Measurements from ENCODE around the gene MACIR. TPM values are rescaled to one million over a fixed set of nuclear protein-coding genes. Genes with fewer than 3 reads are reported as not detected.

Gene MACIR
- total and polyA plus RNA-seq, 9 of the 15 experiments (the other 6 are each of a cell fraction or from before 2014, with no cell fraction given): 1.4 to 11.6 (median 9.4) TPM

GRCh38 chr5:103275851-103276250 is 17.3 kb downstream of the MACIR start:
- no peak for TF ChIP-seq NFE2 (IDR thresholded peaks at IDR 0.05; ENCODE audit: low read depth)
- TF ChIP-seq RB1 (IDR thresholded peaks at IDR 0.05; ENCODE audit: low read depth): no peak
- TF ChIP-seq ARID1B (IDR thresholded peaks at IDR 0.05): no peak
- TF ChIP-seq IFI16 (CRISPR knock-in tag; IDR thresholded peaks at IDR 0.05): no peak
- no peak for TF ChIP-seq STAG1 (CRISPR knock-in tag; IDR thresholded peaks at IDR 0.05; ENCODE audit: borderline replicate concordance)
- no peak for TF ChIP-seq MED1 (CRISPR knock-in tag; IDR thresholded peaks at IDR 0.05; ENCODE audit: borderline replicate concordance)
- TF ChIP-seq ZZZ3 (IDR thresholded peaks at IDR 0.05): no peak
- no peak for TF ChIP-seq ETV5 (CRISPR knock-in tag; IDR thresholded peaks at IDR 0.05; ENCODE audit: low read depth)
- TF ChIP-seq SAFB (IDR thresholded peaks at IDR 0.05; ENCODE audit: borderline replicate concordance, low read depth, low read length): no peak
- TF ChIP-seq ZNF121 (CRISPR knock-in tag; conservative IDR thresholded peaks at IDR 0.05): no peak
- no peak for TF ChIP-seq TRIM25 (IDR thresholded peaks at IDR 0.05; ENCODE audit: borderline replicate concordance)
- TF ChIP-seq IRF9 (tag; IDR thresholded peaks at IDR 0.05): no peak
- no peak for TF ChIP-seq CREM (IDR thresholded peaks at IDR 0.05; ENCODE audit: low read depth)
- H3K9me3 ChIP-seq (replicated peaks; ENCODE audit: control insufficient read depth, insufficient read depth, low read depth, low read length): no peaks in the 10 kb centered on the region
- CTCF ChIA-PET (ENCODE audit: low intra/inter-chr PET ratio): no interaction called here
- peaks cover 51% of the 10 kb centered on the region for H3K79me2 ChIP-seq (ENCODE audit: control insufficient read depth, insufficient read depth, low read length)
- H3K36me3 ChIP-seq (ENCODE audit: control insufficient read depth, insufficient read depth, low read length): peaks cover 28% of the 10 kb centered on the region
- no TSS peak for BruUV-seq (replicated peaks)
- WGBS (ENCODE audit: insufficient coverage, low coverage, missing lambda C conversion rate): 93% methylated on average over 10 of the region's 12 CpGs
- no peak overlapping the region for H2AFZ ChIP-seq (ENCODE audit: low read depth, low read length)
- H3K4me2 ChIP-seq (ENCODE audit: insufficient read depth, low read length): no peak overlapping the region
- intact Hi-C loops (cut with micrococcal nuclease): no loop called here
- H3K9ac ChIP-seq (ENCODE audit: insufficient read depth in 1 of 2, low read depth in 2 of 2, low read length in 2 of 2): no peak overlapping the region
- DNase-seq (ENCODE audit: extremely low read depth in 1 of 4, low spot score in 3 of 4) (no peak), ATAC-seq (no peak), FAIRE-seq (no peak)
- peaks cover 0 to 29% of the 10 kb centered on the region in 2 experiments; a peak in 3 of 5 replicates for H3K4me1 ChIP-seq (replicated peaks in 1 of 2; ENCODE audit: control insufficient read depth in 2 of 2, insufficient read depth in 2 of 2, low read length in 2 of 2)
- POLR2A ChIA-PET: interaction anchor here (0.7 to 2.3 kb wide), 3 partner anchors 10 to 42 kb away, joined by 3 to 6 read pairs (median 3); no protein-coding TSS in a partner anchor
- H3K27ac ChIP-seq (ENCODE audit: extremely low read depth, low read depth, low read length): no peak overlapping the region
- H3K27me3 ChIP-seq (ENCODE audit: control insufficient read depth in 2 of 2, insufficient read depth in 2 of 2, low read length in 2 of 2): no peaks in the 10 kb centered on the region
- H3K9me1 ChIP-seq (ENCODE audit: control insufficient read depth, insufficient read depth, low read length): no peaks in the 10 kb centered on the region
- H4K20me1 ChIP-seq (replicated peaks; ENCODE audit: control insufficient read depth, insufficient read depth, low read length): no peaks in the 10 kb centered on the region
- in situ Hi-C loops (cut with MboI): no loop called here
- H3K4me3 ChIP-seq: no peak overlapping the region
